Left forelimb (tissue), 1 donor: Measurements from ENCODE around the gene ADARB2.
"Not testable (repeated sequence)": the region's sequence is repeated elsewhere in the genome, so short reads cannot be mapped to it uniquely, and the experiment has no call there.

Experiments
- DNase-seq: peaks from one replicate; pipeline ENCODE4 v3.0.0-alpha.2; 2018; ENCODE audit warnings: low spot score

Gene ADARB2

DNA sequence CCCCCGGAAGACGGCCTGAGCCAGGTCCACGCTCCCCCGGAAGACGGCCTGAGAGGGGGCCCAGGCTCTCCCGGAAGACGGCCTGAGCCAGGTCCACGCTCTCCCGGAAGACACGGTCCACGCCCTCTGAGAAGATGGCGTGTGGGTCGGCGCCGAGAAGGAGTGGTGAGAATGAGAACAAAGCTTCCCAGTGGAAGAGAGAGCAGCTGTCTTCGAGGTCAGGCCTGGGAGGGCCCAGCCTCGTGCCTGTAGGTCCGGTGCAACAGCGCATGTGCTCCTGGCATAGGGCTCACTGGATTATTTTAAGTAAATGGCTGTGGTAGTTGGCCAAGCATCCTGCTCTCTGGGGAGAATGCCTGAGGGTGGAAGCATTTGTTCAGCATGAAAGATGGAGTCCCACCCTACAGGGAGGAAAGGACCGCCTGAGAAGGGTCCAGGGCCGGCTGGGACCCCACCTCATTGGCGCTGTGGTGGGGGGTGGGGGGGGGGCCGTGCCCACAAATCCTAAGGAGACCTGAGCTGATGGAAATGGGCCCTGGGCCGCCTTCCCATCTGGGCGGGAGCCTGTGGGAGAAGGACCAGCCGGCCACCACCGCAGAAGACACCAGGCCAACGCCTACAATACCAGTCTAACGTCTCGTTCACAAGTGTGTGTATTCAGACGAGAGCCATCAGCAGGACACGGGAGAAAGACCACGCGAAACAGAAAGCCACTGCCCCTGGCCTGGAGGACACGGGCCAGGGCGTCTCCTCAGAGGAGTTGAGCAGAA, 471.1 kb downstream of the ADARB2 start:
- DNase-seq: no peak

DNA sequence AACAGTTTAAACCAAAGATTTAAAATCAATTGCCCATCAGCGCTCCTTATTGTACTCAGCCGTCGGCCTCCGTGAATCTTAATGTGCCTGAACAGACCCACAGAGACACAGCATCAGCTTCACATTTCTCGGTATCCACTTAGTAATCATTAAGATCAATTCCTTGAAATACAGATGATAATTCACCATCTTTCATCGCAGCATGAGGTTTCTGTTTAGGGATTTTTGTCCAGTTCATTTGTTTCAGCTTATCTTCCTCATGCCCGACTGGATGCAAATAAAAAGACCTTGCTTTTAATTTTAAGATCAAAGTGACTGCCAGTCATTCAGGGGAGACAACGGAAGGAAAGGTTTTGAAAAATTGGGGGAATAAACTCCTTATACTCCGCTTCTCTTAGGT, 473.3 kb downstream of the ADARB2 start:
- DNase-seq: no peak

GRCh38 chr10:1257274-1257673, 480.1 kb downstream of the ADARB2 start:
- peak; percentile 59 for DNase-seq

GRCh38 chr10:1256432-1256725, 480.9 kb downstream of the ADARB2 start:
- DNase-seq: no peak

DNA sequence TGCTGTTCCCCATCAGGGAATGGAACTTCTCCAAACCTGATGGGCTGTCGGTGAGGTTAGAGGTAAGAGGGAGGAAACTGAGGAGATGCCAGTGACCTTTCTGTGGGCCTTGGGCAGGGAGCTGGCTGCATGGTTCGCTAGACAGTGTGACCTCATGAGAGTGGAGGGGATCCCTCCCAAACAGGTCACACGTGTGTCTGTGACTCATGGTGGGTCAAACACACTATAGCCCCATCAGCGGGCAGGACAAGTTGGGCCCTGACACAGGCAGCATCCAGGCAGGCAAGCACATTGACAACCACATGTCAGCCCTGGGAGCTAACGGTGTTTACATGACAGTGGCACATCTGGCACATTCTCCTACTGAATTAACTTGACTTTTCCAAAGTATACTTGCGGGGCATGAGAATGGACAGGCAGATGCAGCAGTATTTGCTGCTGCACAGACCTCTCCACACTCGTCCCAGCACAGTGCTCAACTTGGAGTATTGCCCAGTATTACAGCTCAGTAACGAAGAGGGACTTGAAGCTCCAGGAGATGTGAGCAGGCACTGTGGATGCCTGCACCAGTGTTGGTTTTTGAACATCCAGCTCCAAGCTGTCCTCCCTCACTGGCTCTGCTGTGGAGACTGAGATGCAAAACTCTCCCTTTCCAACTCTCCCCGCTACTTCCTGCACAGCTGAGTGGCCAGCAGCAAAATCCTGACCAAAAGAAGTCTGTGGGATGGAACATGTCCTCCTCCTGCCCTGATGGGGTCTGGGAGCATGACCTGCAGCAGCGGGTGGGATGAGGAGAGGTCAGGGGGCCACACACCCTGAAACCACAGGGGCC, 481.5 kb downstream of the ADARB2 start:
- DNase-seq: peak; percentile 44

GRCh38 chr10:1255118-1255517, 482.2 kb downstream of the ADARB2 start:
- peak; percentile 42 for DNase-seq

DNA sequence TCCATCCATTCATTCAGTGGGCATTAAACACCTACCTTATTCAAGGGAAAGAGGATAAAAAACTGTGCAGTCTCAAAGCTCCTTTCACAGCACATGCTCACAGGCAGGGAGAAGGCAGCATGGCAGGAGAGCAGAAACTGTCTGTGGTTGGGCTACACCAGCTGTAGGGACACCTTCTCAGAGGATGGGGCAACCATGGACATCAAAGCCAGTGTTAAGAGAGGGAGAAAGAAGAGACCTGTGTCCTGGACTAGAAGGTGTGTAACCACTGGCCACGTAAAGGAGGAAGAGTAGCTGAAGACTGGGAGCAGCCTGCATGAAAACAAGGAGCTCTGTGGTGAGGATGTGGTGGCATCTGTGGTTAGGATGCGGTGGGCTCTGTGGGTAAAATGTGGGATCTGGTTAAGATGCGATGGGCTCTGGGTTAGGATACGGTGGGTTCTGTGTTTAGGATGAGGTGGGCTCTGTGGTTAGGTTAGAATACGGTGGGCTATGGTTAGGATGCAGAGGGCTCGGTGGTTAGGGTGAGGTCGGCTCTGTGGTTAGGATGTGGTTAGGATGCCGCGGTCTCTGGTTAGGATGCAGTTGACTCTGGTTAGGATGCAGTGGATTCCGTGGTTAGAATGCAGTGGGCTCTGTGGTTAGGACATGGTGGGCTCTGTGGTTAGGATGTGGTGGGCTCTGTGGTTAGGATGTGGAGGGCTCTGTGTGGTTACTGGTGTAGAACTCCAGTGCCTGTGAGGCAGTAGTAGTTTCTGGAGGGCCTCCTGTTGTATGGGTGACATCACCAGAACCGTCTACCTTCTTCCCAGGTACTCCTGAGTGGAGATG, 483.6 kb downstream of the ADARB2 start:
- DNase-seq: peak; percentile 28

DNA sequence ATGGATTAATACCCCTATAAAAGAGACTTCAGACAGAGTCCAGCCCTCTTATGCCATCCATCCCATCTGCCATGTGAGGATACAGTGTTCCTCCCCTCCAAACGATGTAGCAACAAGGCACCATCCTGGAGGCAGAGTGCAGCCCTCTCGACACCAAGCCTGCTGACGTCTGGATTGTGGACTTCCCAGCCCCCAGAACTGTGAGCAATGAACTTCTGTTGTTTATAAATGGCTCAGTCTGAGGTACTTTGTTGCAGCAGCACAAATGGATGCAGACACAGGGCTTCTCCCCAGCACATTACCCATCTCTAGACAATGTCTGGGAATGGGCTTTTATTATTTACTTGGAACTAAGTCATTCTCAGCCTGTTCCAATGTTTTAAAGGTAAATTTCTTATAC, 485.6 kb downstream of the ADARB2 start:
- DNase-seq: no peak

DNA sequence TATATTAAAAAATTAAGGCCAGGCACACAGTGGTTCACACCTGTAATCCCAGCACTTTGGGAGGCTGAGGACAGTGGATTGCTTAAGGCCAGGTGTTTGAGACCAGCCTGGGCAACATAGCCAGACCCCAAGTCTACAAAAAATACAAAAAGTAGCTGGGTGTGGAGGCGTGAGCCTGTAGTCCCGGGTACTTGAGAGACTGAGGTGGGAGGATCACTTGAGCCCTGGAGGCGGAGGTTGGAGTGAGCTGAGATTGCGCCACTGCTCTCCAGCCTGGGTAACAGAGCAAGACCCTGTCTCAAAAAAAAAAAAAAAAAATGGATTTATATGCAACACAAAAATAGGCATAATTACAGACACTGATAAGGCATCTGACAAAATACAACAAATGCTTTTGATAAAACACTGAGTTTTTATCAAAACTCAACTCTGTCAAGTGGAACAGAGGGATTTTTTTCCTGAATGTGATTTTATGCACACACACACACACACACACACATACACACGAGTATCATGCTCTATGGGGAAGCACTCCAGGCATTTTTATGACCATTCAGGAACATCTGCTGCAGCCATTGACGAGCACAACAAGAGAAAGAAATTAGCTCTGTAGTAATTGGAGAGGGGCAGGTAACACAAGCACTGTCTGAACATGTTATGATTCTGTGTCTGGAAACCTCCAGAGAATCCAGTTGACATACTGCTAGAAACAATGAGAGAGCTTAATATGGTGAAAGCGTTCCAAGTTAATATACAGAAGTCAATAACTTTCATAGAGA, 488.0 kb downstream of the ADARB2 start:
- DNase-seq: peak; percentile 28

GRCh38 chr10:1248262-1248630, 489.1 kb downstream of the ADARB2 start:
- DNase-seq: not testable (repeated sequence)

DNA sequence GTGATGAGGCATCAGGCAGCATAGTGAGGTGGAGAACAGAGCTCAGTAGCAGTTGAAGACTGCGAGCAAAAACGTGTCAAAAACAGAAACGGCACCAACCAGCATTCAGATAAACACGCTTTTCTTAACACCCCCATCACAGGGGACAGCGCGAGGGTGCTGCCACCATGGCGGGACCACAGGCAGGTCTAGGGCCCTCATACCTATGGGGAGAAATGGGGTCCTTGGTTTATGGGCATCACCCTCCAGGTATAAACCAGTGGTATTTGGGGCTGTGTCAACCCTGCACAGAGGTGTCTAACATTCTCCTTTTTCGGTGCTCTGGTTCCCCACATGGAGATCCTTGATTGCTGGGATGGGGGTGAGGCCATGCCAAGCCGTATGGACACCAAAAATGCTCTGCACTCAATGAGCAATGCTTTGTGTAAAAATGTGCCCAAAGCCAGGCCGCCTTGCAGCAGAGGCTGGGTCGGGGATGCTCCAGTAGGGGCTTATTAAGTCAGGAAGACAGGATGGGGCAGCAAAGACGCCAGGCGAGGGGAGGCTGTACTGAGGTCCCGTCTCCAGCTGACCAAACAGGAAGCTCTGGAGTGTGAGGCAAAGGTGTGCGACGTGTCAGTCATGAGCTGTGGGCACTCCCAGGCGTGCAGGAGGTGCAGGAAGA, 489.6 kb downstream of the ADARB2 start:
- DNase-seq: peak; percentile 31

GRCh38 chr10:1244493-1244892, 492.8 kb downstream of the ADARB2 start:
- DNase-seq: peak; percentile 56

DNA sequence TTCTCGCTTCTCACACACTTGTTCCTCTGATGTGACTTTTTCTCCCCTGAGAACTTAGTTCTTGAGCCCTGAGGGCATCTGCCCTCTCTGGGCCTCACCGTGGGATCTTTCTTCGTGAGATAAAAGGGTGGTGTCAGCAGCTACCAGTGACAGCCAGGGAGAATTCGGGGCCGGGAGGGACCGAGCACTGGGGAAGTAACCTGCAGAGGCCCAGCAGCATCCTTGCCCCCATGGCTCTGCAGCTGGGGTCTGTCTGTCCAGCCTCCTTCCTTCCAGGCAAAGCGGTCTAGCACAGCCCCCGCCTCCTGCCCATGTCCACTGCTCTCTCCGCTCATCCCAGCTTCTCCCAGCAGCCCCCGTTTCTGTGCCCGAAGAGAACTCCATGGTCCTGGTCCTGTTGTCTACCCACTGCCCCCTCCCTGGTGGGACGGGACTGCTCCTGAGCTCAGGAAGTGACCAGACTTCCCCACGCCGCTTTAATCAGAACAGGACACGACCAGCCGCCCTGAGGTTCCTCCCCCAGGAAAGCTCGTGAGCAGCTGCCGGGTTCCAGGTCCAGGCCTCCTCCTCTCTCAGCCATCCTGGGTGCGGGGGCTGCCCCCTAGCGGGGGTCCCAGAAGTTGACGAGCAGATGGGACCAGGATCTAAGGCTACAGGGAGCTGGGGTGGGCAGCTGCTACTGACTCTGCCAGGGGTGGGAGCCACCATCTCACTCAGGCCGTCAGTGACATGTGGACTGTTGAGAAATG, 493.7 kb downstream of the ADARB2 start:
- peak; percentile 59 for DNase-seq

DNA sequence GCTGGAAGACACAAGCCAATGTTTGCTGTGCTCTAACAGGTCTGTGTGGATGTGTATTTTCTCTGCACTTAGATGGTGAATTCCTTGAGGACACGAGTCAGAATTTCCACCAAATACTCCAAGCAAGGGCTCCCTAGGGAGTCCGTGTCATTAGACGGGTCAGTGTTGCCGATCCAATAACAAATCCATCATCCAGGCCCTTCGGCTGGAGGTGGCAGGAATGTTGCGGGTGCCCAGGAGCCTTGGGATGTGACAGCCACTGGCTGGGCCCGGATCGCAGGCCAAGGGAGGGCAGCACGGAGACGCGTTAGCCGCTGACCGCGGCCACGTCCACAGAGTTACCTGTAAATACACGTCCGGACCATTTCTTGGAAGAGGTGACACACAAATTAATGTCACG, 494.4 kb downstream of the ADARB2 start:
- DNase-seq: peak; percentile 41

- peak; percentile 34 for DNase-seq
These were observed 495.1 kb downstream of the ADARB2 start for GRCh38 chr10:1241973-1242935.

- peak; percentile 34 for DNase-seq
These were observed 495.9 kb downstream of the ADARB2 start for GRCh38 chr10:1241322-1241890.

DNA sequence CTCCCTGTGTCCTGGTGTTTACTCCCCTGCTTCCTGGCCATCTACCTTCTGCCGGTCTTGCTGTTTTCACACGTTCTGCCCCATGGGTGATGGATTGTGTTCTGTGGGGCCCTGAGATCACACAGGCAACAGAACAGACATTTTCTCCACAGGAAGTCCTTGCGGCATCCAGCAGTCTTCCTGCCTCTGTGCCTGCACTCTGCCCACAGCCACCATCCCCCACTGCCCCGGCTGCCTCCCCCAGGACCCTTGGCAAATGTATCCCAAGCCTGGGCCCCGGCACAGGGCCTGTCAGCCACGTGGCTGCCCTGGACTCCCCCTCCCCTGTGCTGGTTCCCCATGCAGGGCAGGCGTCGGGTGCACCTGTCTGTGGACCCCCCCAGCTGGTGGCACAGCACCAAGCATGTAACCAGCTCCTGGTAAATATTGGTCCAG, 497.0 kb downstream of the ADARB2 start:
- DNase-seq: peak; percentile 62

GRCh38 chr10:1233031-1233430, 504.3 kb downstream of the ADARB2 start:
- peak; percentile 22 for DNase-seq
